Upper lobe of left lung (tissue), 4 donors: Measurements from ENCODE around the gene TRPC1.

Source experiments
- EP300 ChIP-seq, 4 donors: sonication (generic); formaldehyde crosslinking; IDR thresholded peaks; one replicate each; pipeline ENCODE4 v1.5.1; 2017; ENCODE audit warnings: antibody characterized with exemption in 4 of 4, control low read depth in 2 of 4
- POLR2A ChIP-seq, 4 donors: fragments of 450-650 bp; IDR thresholded peaks; one replicate each; pipeline ENCODE4 v1.5.1; 2016 to 2017; ENCODE audit warnings: antibody characterized with exemption in 4 of 4, mild to moderate bottlenecking in 2 of 4
- POLR2AphosphoS5 ChIP-seq, 2 donors: sonication (generic); formaldehyde crosslinking; IDR thresholded peaks; one replicate each; pipeline ENCODE4 v1.5.1; 2017; ENCODE audit warnings: antibody characterized with exemption in 2 of 2
- TF ChIP-seq, protein P1 (sequence below), 6 experiments: fragments of 450-650 bp in 4 of 6; fragments of 200-600 bp in 2 of 6; sonication (generic) in 2 of 6; IDR thresholded peaks; one replicate each; pipeline ENCODE4 v1.5.1; 2016 to 2019; ENCODE audit warnings: antibody characterized with exemption in 6 of 6

DNA sequence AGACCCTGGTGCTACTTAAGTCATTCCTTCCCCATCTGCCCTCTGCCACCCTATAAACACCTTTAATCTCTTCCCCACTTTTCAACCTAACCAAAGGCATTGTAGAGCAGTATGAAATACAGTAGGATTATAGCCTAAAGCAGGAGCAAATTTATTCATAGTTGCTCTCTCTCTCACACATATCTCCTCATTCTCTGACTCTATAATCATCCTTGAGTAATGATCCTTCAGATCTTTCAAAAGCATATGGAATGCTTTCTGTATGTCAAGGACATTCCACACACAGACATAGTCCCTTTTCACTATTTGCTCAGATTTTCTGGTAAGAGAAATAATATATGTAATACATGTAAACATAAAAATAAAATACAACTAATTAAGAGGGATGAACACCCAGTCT lies 54.1 kb downstream of the TRPC1 start:
- TF ChIP-seq, protein P1, sequence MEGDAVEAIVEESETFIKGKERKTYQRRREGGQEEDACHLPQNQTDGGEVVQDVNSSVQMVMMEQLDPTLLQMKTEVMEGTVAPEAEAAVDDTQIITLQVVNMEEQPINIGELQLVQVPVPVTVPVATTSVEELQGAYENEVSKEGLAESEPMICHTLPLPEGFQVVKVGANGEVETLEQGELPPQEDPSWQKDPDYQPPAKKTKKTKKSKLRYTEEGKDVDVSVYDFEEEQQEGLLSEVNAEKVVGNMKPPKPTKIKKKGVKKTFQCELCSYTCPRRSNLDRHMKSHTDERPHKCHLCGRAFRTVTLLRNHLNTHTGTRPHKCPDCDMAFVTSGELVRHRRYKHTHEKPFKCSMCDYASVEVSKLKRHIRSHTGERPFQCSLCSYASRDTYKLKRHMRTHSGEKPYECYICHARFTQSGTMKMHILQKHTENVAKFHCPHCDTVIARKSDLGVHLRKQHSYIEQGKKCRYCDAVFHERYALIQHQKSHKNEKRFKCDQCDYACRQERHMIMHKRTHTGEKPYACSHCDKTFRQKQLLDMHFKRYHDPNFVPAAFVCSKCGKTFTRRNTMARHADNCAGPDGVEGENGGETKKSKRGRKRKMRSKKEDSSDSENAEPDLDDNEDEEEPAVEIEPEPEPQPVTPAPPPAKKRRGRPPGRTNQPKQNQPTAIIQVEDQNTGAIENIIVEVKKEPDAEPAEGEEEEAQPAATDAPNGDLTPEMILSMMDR (IDR thresholded peaks at IDR 0.05): no peak
- TF ChIP-seq POLR2A (IDR thresholded peaks at IDR 0.05) (no peak), POLR2AphosphoS5 (IDR thresholded peaks at IDR 0.05) (no peak), EP300 (IDR thresholded peaks at IDR 0.05) (no peak)
